HepG2 (cell line): Measurements from ENCODE around the gene PIP4K2C. TPM values are rescaled to one million over a fixed set of nuclear protein-coding genes. Genes with fewer than 3 reads are reported as not detected.

Experiments used
- ATAC-seq: fragments of 200-7000 bp; cut with Tn5 transposase; 3 replicates; pipeline ENCODE4 v1.9.1; 2020; ENCODE audit warnings: mild to moderate bottlenecking, moderate library complexity
- BruUV-seq: library from RNA; stranded (reverse); fragments of 400-500 nt; replicated peaks from 2 replicates; lab custom pipeline; 2021; lab: Mats Ljungman, UMichigan
- CTCF ChIA-PET: fragments of 300-600 bp; formaldehyde crosslinking; extraction: SDS; loops from one replicate; lab custom pipeline; 2021; ENCODE audit warnings: low total read pairs, inconsistent platforms, low intra/inter-chr PET ratio; lab: Yijun Ruan, JAX
- POLR2A ChIA-PET: fragments of 350-600 bp; sonication (Branson Sonifier 250); formaldehyde crosslinking; loops from one replicate; lab custom pipeline; 2020; ENCODE audit warnings: antibody characterized with exemption, inconsistent platforms; lab: Yijun Ruan, JAX
- DNase-seq: peaks from one replicate; pipeline ENCODE4 v3.0.0-alpha.2; 2015; ENCODE audit warnings: low spot score
- FAIRE-seq: peaks from 3 replicates; lab custom pipeline; 2011; peaks lifted over from hg19 to GRCh38; lab: Jason Lieb, UNC
- H2AFZ ChIP-seq: one replicate; pipeline ENCODE4 v1.6.1; 2011; ENCODE audit warnings: low read length, inconsistent platforms
- H3K27ac ChIP-seq: fragments of 300-600 bp; 3 replicates; pipeline ENCODE4 v1.8.0; 2011; ENCODE audit warnings: mixed run types, mild to moderate bottlenecking, mixed read lengths, low read length, inconsistent platforms; ENCODE audit not compliant: insufficient read depth; ENCODE audit errors: extremely low read length
- H3K27me3 ChIP-seq, 2 experiments: fragments of 200-600 bp in 1 of 2; 2 replicates in 1 of 2; 3 replicates in 1 of 2; pipeline versions ENCODE4 v1.6.0 to v1.8.0; 2011; ENCODE audit warnings: low read length in 2 of 2, mild to moderate bottlenecking in 2 of 2, moderate library complexity in 2 of 2, inconsistent platforms in 1 of 2; ENCODE audit not compliant: insufficient read depth in 2 of 2, control insufficient read depth in 1 of 2
- H3K36me3 ChIP-seq, 2 experiments: fragments of 200-600 bp in 1 of 2; replicated peaks in 1 of 2; 2 replicates in 1 of 2; 3 replicates in 1 of 2; pipeline versions ENCODE4 v1.5.1 to v1.8.0; 2011; ENCODE audit warnings: low read length in 2 of 2, inconsistent platforms in 1 of 2; ENCODE audit not compliant: insufficient read depth in 2 of 2, control insufficient read depth in 1 of 2
- H3K4me1 ChIP-seq: 2 replicates; pipeline ENCODE4 v1.5.1; 2012; ENCODE audit warnings: low read length, inconsistent platforms; ENCODE audit not compliant: insufficient read depth
- H3K4me2 ChIP-seq: 2 replicates; pipeline ENCODE4 v1.6.0; 2011; ENCODE audit warnings: low read depth, low read length, inconsistent platforms
- H3K4me3 ChIP-seq, 3 experiments: fragments of 200-600 bp in 1 of 3; sonication (generic), shearing (Covaris generic) in 1 of 3; replicated peaks in 1 of 3; 2 replicates each; pipeline ENCODE4 v1.5.1; 2011 to 2016; ENCODE audit warnings: low read length in 3 of 3, inconsistent platforms in 2 of 3, low read depth in 2 of 3, mild to moderate bottlenecking in 2 of 3, control low read depth in 1 of 3, mixed read lengths in 1 of 3; ENCODE audit not compliant: insufficient read depth in 1 of 3
- H3K79me2 ChIP-seq: one replicate; pipeline ENCODE4 v1.6.1; 2011; ENCODE audit warnings: low read length, inconsistent platforms; ENCODE audit not compliant: insufficient read depth
- H3K9ac ChIP-seq: 2 replicates; pipeline ENCODE4 v1.6.0; 2011; ENCODE audit warnings: mild to moderate bottlenecking, low read depth, low read length, inconsistent platforms; ENCODE audit not compliant: insufficient read depth
- H3K9me3 ChIP-seq: 2 replicates; pipeline ENCODE4 v1.5.1; 2012; ENCODE audit warnings: mild to moderate bottlenecking, low read length
- H4K20me1 ChIP-seq: 2 replicates; pipeline ENCODE4 v1.6.0; 2011; ENCODE audit warnings: inconsistent platforms, mild to moderate bottlenecking, low read length, moderate library complexity; ENCODE audit not compliant: insufficient read depth
- DNMT1 ChIP-seq: sonication (generic); formaldehyde crosslinking; IDR thresholded peaks from 2 replicates; pipeline ENCODE4 v1.5.1; 2020; ENCODE audit warnings: mild to moderate bottlenecking, missing genetic modification reagents
- EED ChIP-seq: sonication (generic); formaldehyde crosslinking; IDR thresholded peaks from 2 replicates; pipeline ENCODE4 v1.5.0; 2020; ENCODE audit warnings: mild to moderate bottlenecking, missing genetic modification reagents
- HOXA7 ChIP-seq: sonication (generic); formaldehyde crosslinking; IDR thresholded peaks from 2 replicates; pipeline ENCODE4 v1.8.1; 2022; ENCODE audit warnings: mild to moderate bottlenecking, missing genetic modification reagents, moderate library complexity
- MED13 ChIP-seq: sonication (generic); formaldehyde crosslinking; IDR thresholded peaks from 2 replicates; pipeline ENCODE4 v1.5.0; 2020; ENCODE audit warnings: missing genetic modification reagents
- MXD4 ChIP-seq: IDR thresholded peaks from 2 replicates; pipeline ENCODE4 v1.6.1; 2016; ENCODE audit warnings: mild to moderate bottlenecking, missing biosample characterization, missing genetic modification reagents
- MXI1 ChIP-seq: IDR thresholded peaks from 3 replicates; pipeline ENCODE4 v1.6.1; 2012; ENCODE audit warnings: low read depth, low read length, inconsistent platforms, borderline replicate concordance
- NR2C2 ChIP-seq: sonication (generic); formaldehyde crosslinking; IDR thresholded peaks from 2 replicates; pipeline ENCODE4 v1.4.0; 2020; ENCODE audit warnings: missing genetic modification reagents, mild to moderate bottlenecking, moderate library complexity, borderline replicate concordance
- RFX3 ChIP-seq: IDR thresholded peaks from 2 replicates; pipeline ENCODE4 v1.6.1; 2016; ENCODE audit warnings: missing biosample characterization, missing genetic modification reagents
- RFXANK ChIP-seq: IDR thresholded peaks from 2 replicates; pipeline ENCODE4 v1.6.1; 2016
- SATB2 ChIP-seq: sonication (generic); formaldehyde crosslinking; IDR thresholded peaks from 2 replicates; pipeline ENCODE4 v1.5.0; 2020; ENCODE audit warnings: missing genetic modification reagents
- STAT5B ChIP-seq: sonication (generic); formaldehyde crosslinking; IDR thresholded peaks from 2 replicates; pipeline ENCODE4 v1.4.0; 2020; ENCODE audit warnings: missing genetic modification reagents
- TCF7L2 ChIP-seq: IDR thresholded peaks from 2 replicates; pipeline ENCODE4 v1.6.1; 2011; ENCODE audit warnings: mild to moderate bottlenecking, low read depth, low read length, moderate library complexity
- TFDP1 ChIP-seq: IDR thresholded peaks from 2 replicates; pipeline ENCODE4 v1.6.1; 2016; ENCODE audit warnings: missing compliant biosample characterization, missing genetic modification reagents, borderline replicate concordance
- TOE1 ChIP-seq: sonication (generic); formaldehyde crosslinking; IDR thresholded peaks from 2 replicates; pipeline ENCODE4 v1.4.0; 2020; ENCODE audit warnings: mild to moderate bottlenecking, missing genetic modification reagents
- ZNF124 ChIP-seq: sonication (generic); formaldehyde crosslinking; IDR thresholded peaks from 2 replicates; pipeline ENCODE4 v1.4.0; 2020; ENCODE audit warnings: missing genetic modification reagents
- ZNF703 ChIP-seq: sonication (generic); formaldehyde crosslinking; IDR thresholded peaks from 2 replicates; pipeline ENCODE4 v1.5.1; 2020; ENCODE audit warnings: missing genetic modification reagents, mild to moderate bottlenecking, moderate library complexity, borderline replicate concordance
- ZSCAN25 ChIP-seq: sonication (generic); formaldehyde crosslinking; IDR thresholded peaks from 2 replicates; pipeline ENCODE4 v1.8.0; 2022; ENCODE audit warnings: mild to moderate bottlenecking, missing genetic modification reagents
- WGBS: methylation state at CpG from one replicate; pipeline ENCODE4 v1.1.6; 2017; ENCODE audit warnings: low lambda C conversion rate; 5-methylcytosine and 5-hydroxymethylcytosine counted together
- in situ Hi-C: cut with HindIII; loops from 2 replicates; pipeline ENCODE4 v1.10.0; 2017; ENCODE audit warnings: low pct_unique_long_range_greater_than_20kb; ENCODE audit not compliant: extremely low pct_ligation_motif_present
- intact Hi-C: fragments of 100-400 bp; cut with micrococcal nuclease; formaldehyde crosslinking; loops from one replicate; pipeline ENCODE4 v1.10.0; 2022; ENCODE audit not compliant: unreplicated experiment
- polyA plus RNA-seq, 8 experiments: library from polyadenylated mRNA; depleted of rRNA in 3 of 8; stranded (reverse) in 7 of 8; unstranded in 1 of 8; fragments of >200 nt; fragmentation: Illumina TruSeq in 4 of 8; extraction: Trizol in 4 of 8; gene quantifications; 2 replicates each; pipeline versions ENCODE4 v1.2.1 to v1.2.3, GENCODE V29; 2011 to 2016; ENCODE audit warnings: low read depth in 4 of 8, missing spikeins in 1 of 8, mixed read lengths in 1 of 8; ENCODE audit not compliant: insufficient read depth in 1 of 8
- total RNA-seq, 5 experiments: library from RNA; depleted of rRNA; stranded (reverse); fragments of >200 nt; fragmentation: Illumina TruSeq; extraction: Trizol; gene quantifications; 2 replicates each; pipeline ENCODE4 v1.2.3, GENCODE V29; 2016; ENCODE audit warnings: low read depth in 1 of 5
- TF ChIP-seq, protein P1 (sequence below): sonication (generic); formaldehyde crosslinking; IDR thresholded peaks from 2 replicates; pipeline ENCODE4 v1.4.0; 2020; ENCODE audit warnings: mild to moderate bottlenecking, missing genetic modification reagents
- TF ChIP-seq, protein P2 (sequence below): sonication (generic); formaldehyde crosslinking; IDR thresholded peaks from 2 replicates; pipeline ENCODE4 v1.4.0; 2020; ENCODE audit warnings: mild to moderate bottlenecking, low read depth, missing genetic modification reagents
- TF ChIP-seq, protein P3 (sequence below): sonication (generic); formaldehyde crosslinking; IDR thresholded peaks from 2 replicates; pipeline ENCODE4 v1.8.0; 2022; ENCODE audit warnings: mild to moderate bottlenecking, missing genetic modification reagents, borderline replicate concordance

The PIP4K2C gene
- total and polyA plus RNA-seq, 2 of the 13 experiments (the other 11 are each of a cell fraction or from before 2014, with no cell fraction given) = 23.3 to 26.4 TPM

- ChIA-PET POLR2A (interaction anchor here (1.4 to 2.7 kb wide), 4 partner anchors 9 to 100 kb away, joined by 3 to 19 read pairs (median 10); partner anchors contain the start of genes ARHGEF25 and DDIT3), CTCF (interaction anchor here (4.2 kb wide), 1 partner anchor 36 kb away, joined by 53 read pairs; no protein-coding TSS in a partner anchor)
- Histone ChIP-seq H3K9ac (no peak overlapping the region; the same call in 1 of the 2 replicates), H3K4me1 (peaks cover 35% of the 10 kb centered on the region), H4K20me1 (no peaks in the 10 kb centered on the region), H3K36me3 (no peaks in the 10 kb centered on the region), H3K4me3 (peak overlapping the region in 2 of 3 experiments; percentile 39 to 56; a peak in 3 of 6 replicates), H3K27ac (no peak overlapping the region), H3K27me3 (peaks cover 16 to 50% of the 10 kb centered on the region in 2 experiments), H3K4me2 (peak overlapping the region; percentile 83), H3K79me2 (no peaks in the 10 kb centered on the region), H3K9me3 (no peaks in the 10 kb centered on the region), H2AFZ (no peak overlapping the region)
- no TSS peak for BruUV-seq
- DNase-seq (no peak), FAIRE-seq (no peak), ATAC-seq (peak; percentile 72)
- WGBS = 7% methylated on average over 12 of the region's 46 CpGs
- in situ Hi-C loops (loop anchor here (5.0 kb wide), 1 partner anchor 37 kb away; no protein-coding TSS in a partner anchor), intact Hi-C loops (loop anchor here (5.0 kb wide), 1 partner anchor 97 kb away; the partner anchor contains the start of genes DDIT3 and MBD6)
- no peak for TF ChIP-seq ZNF124 (CRISPR knock-in tag)
- 0 out of 2 replicates have a peak, but pooled peaks have one; percentile 19 for TF ChIP-seq NR2C2 (CRISPR knock-in tag)
- TF ChIP-seq, protein P1, sequence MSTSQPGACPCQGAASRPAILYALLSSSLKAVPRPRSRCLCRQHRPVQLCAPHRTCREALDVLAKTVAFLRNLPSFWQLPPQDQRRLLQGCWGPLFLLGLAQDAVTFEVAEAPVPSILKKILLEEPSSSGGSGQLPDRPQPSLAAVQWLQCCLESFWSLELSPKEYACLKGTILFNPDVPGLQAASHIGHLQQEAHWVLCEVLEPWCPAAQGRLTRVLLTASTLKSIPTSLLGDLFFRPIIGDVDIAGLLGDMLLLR (CRISPR knock-in tag) = no peak
- no peak for TF ChIP-seq SATB2 (CRISPR knock-in tag)
- TF ChIP-seq, protein P2, sequence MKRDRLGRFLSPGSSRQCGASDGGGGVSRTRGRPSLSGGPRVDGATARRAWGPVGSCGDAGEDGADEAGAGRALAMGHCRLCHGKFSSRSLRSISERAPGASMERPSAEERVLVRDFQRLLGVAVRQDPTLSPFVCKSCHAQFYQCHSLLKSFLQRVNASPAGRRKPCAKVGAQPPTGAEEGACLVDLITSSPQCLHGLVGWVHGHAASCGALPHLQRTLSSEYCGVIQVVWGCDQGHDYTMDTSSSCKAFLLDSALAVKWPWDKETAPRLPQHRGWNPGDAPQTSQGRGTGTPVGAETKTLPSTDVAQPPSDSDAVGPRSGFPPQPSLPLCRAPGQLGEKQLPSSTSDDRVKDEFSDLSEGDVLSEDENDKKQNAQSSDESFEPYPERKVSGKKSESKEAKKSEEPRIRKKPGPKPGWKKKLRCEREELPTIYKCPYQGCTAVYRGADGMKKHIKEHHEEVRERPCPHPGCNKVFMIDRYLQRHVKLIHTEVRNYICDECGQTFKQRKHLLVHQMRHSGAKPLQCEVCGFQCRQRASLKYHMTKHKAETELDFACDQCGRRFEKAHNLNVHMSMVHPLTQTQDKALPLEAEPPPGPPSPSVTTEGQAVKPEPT (CRISPR knock-in tag) = no peak
- TF ChIP-seq RFX3 (CRISPR knock-in tag) = no peak
- peak; percentile 52; the same call in 1 of the 2 replicates for TF ChIP-seq TFDP1
- TF ChIP-seq, protein P3, sequence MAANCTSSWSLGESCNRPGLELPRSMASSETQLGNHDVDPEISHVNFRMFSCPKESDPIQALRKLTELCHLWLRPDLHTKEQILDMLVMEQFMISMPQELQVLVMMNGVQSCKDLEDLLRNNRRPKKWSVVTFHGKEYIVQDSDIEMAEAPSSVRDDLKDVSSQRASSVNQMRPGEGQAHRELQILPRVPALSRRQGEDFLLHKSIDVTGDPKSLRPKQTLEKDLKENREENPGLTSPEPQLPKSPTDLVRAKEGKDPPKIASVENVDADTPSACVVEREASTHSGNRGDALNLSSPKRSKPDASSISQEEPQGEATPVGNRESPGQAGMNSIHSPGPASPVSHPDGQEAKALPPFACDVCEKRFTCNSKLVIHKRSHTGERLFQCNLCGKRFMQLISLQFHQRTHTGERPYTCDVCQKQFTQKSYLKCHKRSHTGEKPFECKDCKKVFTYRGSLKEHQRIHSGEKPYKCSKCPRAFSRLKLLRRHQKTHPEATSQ = no peak; the same call in 1 of the 2 replicates
- TF ChIP-seq MED13 (CRISPR knock-in tag) = no peak
- TF ChIP-seq HOXA7 = no peak
- TF ChIP-seq DNMT1 (CRISPR knock-in tag) = no peak
- TF ChIP-seq MXI1 = no peak
- TF ChIP-seq TCF7L2 = no peak
- TF ChIP-seq ZSCAN25 (CRISPR knock-in tag) = no peak
- no peak for TF ChIP-seq MXD4 (CRISPR knock-in tag)
- no peak for TF ChIP-seq RFXANK
- TF ChIP-seq EED = no peak
- TF ChIP-seq STAT5B (CRISPR knock-in tag) = no peak
- TF ChIP-seq TOE1 = no peak
- TF ChIP-seq ZNF703 = no peak
These were observed 28.6 kb downstream of the PIP4K2C start for GRCh38 chr12:57619434-57620244.
